ENCODE data around the gene SLC39A10.

Gene SLC39A10

DNA sequence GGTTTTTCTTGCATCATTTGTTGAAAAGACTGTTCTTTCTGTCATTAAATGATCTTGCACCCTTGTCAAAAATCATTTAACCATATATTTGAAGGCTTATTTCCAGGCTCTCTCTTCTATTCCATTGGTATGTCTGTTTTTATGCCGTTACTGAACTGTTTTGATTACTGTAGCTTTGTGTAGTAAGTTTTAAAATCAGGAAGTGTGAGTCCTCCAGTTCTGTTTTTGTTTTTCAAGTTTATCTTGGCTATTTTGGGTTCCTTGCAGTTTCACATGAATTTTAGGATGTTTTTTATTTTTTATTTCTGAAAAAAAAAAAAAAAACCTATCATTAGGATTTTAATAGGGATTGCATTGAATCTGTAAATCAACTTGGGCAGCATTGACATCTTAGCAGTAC, 39.0 kb downstream of the SLC39A10 start:
- no peak overlapping the region for H3K27ac ChIP-seq (ENCODE audit: low read length)
- no peaks in the 10 kb centered on the region for H3K27me3 ChIP-seq (replicated peaks; ENCODE audit: insufficient read depth, low read length)
- no peak for DNase-seq
- H4K20me1 ChIP-seq (ENCODE audit: insufficient read depth, low read length): no peaks in the 10 kb centered on the region
- TF ChIP-seq EZH2 (optimal IDR thresholded peaks at IDR 0.05; ENCODE audit: low read depth, low read length) (no peak), EZH2phosphoT487 (IDR thresholded peaks at IDR 0.05; ENCODE audit: low read length) (no peak)
- TF ChIP-seq, protein P1, sequence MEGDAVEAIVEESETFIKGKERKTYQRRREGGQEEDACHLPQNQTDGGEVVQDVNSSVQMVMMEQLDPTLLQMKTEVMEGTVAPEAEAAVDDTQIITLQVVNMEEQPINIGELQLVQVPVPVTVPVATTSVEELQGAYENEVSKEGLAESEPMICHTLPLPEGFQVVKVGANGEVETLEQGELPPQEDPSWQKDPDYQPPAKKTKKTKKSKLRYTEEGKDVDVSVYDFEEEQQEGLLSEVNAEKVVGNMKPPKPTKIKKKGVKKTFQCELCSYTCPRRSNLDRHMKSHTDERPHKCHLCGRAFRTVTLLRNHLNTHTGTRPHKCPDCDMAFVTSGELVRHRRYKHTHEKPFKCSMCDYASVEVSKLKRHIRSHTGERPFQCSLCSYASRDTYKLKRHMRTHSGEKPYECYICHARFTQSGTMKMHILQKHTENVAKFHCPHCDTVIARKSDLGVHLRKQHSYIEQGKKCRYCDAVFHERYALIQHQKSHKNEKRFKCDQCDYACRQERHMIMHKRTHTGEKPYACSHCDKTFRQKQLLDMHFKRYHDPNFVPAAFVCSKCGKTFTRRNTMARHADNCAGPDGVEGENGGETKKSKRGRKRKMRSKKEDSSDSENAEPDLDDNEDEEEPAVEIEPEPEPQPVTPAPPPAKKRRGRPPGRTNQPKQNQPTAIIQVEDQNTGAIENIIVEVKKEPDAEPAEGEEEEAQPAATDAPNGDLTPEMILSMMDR (IDR thresholded peaks at IDR 0.05; ENCODE audit: low read length): no peak
- no peaks in the 10 kb centered on the region for H3F3A ChIP-seq (ENCODE audit: insufficient read depth, low read length)
- H3K79me2 ChIP-seq (ENCODE audit: low read length): peaks cover 4% of the 10 kb centered on the region; the same call in 1 of the 2 replicates
- no peaks in the 10 kb centered on the region for H3K9me2 ChIP-seq (replicated peaks; ENCODE audit: insufficient read depth, low read length)
- H2AFZ ChIP-seq (ENCODE audit: low read length): no peak overlapping the region
- H3K4me3 ChIP-seq (ENCODE audit: low read length): no peak overlapping the region
- no peaks in the 10 kb centered on the region for H3K36me3 ChIP-seq (replicated peaks; ENCODE audit: insufficient read depth, low read length)
- no peaks in the 10 kb centered on the region for H3K9me3 ChIP-seq (replicated peaks; ENCODE audit: insufficient read depth, low read length)
- H3K4me2 ChIP-seq (ENCODE audit: low read depth, low read length): peak overlapping the region; percentile 48
- H3K9ac ChIP-seq (ENCODE audit: low read length): no peak overlapping the region
- H3K4me1 ChIP-seq (ENCODE audit: low read length): 0 out of 2 replicates have a peak, but pooled peaks cover 7% of the 10 kb centered on the region

DNA sequence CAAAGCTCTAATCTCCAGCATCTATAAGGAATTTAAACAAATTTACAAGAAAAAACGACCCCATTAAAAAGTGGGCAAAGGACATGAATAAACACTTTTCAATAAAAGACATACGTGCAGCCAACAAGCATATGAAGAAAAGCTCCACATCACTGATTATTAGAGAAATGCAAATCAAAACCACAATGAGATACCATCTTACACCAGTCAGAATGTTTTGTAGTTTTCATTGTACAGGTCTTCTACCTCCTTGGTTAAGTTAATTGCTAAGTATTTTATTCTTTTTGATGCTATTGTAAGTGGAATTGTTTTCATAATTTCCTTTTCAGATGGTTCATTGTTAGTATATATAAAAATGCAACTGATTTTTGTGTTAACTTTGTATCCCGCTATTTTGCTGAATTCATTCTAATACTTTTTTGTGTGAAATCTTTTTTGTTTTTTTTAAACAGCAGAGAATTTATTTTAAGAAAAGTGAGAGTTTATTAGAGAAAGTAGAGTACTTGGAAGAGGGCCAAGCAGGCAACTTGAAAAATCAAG, 40.7 kb downstream of the SLC39A10 start:
- no peak overlapping the region for H3K4me3 ChIP-seq (ENCODE audit: low read length)
- no peaks in the 10 kb centered on the region for H3F3A ChIP-seq (ENCODE audit: insufficient read depth, low read length)
- TF ChIP-seq, protein P1 (IDR thresholded peaks at IDR 0.05; ENCODE audit: low read length): no peak
- TF ChIP-seq EZH2 (optimal IDR thresholded peaks at IDR 0.05; ENCODE audit: low read depth, low read length) (no peak), EZH2phosphoT487 (IDR thresholded peaks at IDR 0.05; ENCODE audit: low read length) (no peak)
- no peaks in the 10 kb centered on the region for H3K9me3 ChIP-seq (replicated peaks; ENCODE audit: insufficient read depth, low read length)
- H3K27me3 ChIP-seq (replicated peaks; ENCODE audit: insufficient read depth, low read length): no peaks in the 10 kb centered on the region
- H3K9ac ChIP-seq (ENCODE audit: low read length): no peak overlapping the region
- H3K36me3 ChIP-seq (replicated peaks; ENCODE audit: insufficient read depth, low read length): no peaks in the 10 kb centered on the region; the same call in 1 of the 2 replicates
- H3K27ac ChIP-seq (ENCODE audit: low read length): no peak overlapping the region
- no peak for DNase-seq
- H3K79me2 ChIP-seq (ENCODE audit: low read length): peaks cover 4% of the 10 kb centered on the region; the same call in 1 of the 2 replicates
- no peaks in the 10 kb centered on the region for H4K20me1 ChIP-seq (ENCODE audit: insufficient read depth, low read length)
- no peak overlapping the region for H3K4me2 ChIP-seq (ENCODE audit: low read depth, low read length)
- H3K9me2 ChIP-seq (replicated peaks; ENCODE audit: insufficient read depth, low read length): no peaks in the 10 kb centered on the region
- 0 out of 2 replicates have a peak, but pooled peaks cover 7% of the 10 kb centered on the region for H3K4me1 ChIP-seq (ENCODE audit: low read length)
- no peak overlapping the region for H2AFZ ChIP-seq (ENCODE audit: low read length)

DNA sequence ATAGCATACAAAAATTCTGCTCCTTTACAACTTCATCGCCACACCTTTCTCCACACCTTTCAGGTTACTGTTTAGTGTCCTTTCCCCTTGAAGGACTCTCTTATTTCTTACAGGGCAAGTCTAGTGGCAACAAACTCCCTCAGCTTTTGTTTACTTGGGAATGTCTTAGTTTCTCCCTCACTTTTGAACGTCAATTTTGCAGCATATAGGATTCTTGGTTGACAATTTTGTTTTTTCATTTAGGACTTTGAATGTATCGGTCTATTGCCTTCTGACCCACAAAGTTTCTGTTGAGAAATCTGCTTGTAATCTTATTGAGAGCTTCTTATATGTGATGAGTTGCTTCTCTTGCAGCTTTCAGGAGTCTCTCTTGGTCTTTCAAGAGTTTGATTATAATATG, 43.5 kb downstream of the SLC39A10 start:
- no peak overlapping the region for H3K9ac ChIP-seq (ENCODE audit: low read length)
- H4K20me1 ChIP-seq (ENCODE audit: insufficient read depth, low read length): no peaks in the 10 kb centered on the region
- TF ChIP-seq EZH2phosphoT487 (IDR thresholded peaks at IDR 0.05; ENCODE audit: low read length) (no peak), EZH2 (optimal IDR thresholded peaks at IDR 0.05; ENCODE audit: low read depth, low read length) (no peak)
- TF ChIP-seq, protein P1 (IDR thresholded peaks at IDR 0.05; ENCODE audit: low read length): no peak
- H3K4me1 ChIP-seq (ENCODE audit: low read length): 0 out of 2 replicates have a peak, but pooled peaks cover 5% of the 10 kb centered on the region
- no peak overlapping the region for H3K4me2 ChIP-seq (ENCODE audit: low read depth, low read length)
- H3F3A ChIP-seq (ENCODE audit: insufficient read depth, low read length): no peaks in the 10 kb centered on the region
- no peak for DNase-seq
- no peak overlapping the region for H3K4me3 ChIP-seq (ENCODE audit: low read length)
- H3K9me3 ChIP-seq (replicated peaks; ENCODE audit: insufficient read depth, low read length): no peaks in the 10 kb centered on the region
- H3K79me2 ChIP-seq (ENCODE audit: low read length): peaks cover 4% of the 10 kb centered on the region; the same call in 1 of the 2 replicates
- no peaks in the 10 kb centered on the region for H3K9me2 ChIP-seq (replicated peaks; ENCODE audit: insufficient read depth, low read length)
- H3K27ac ChIP-seq (ENCODE audit: low read length): no peak overlapping the region
- no peak overlapping the region for H2AFZ ChIP-seq (ENCODE audit: low read length)
- no peaks in the 10 kb centered on the region; the same call in 1 of the 2 replicates for H3K36me3 ChIP-seq (replicated peaks; ENCODE audit: insufficient read depth, low read length)
- H3K27me3 ChIP-seq (replicated peaks; ENCODE audit: insufficient read depth, low read length): no peaks in the 10 kb centered on the region

Measured in MM.1S (cell line).